Suppressor macrophage (primary cell): ENCODE data around the gene TSSK6.

ENCODE experiments used
- DNase-seq, 4 experiments: peaks; one replicate each; pipeline ENCODE4 v3.0.0-alpha.2; 2020 to 2022

The TSSK6 gene

DNA sequence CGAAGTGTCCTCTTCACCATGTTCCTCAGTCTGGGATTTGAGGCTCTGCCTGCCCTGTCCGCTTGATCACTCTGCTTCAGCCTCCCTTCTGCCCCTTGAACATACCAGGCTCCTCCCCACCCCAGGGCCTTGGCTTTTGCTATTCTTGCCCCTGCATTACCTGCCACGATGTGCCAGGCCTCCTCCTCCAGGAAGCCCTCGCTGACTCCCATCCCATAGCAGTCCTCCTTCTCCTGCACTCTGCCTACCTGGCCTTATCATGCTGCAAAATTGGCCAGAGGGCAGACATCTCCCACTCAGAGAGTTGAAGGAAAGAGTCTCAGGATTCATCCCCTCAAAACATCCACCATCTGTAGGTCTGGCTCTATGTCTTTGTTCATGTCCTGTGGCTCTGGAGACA is 15.5 kb upstream of the TSSK6 start:
- DNase-seq = no peak

DNA sequence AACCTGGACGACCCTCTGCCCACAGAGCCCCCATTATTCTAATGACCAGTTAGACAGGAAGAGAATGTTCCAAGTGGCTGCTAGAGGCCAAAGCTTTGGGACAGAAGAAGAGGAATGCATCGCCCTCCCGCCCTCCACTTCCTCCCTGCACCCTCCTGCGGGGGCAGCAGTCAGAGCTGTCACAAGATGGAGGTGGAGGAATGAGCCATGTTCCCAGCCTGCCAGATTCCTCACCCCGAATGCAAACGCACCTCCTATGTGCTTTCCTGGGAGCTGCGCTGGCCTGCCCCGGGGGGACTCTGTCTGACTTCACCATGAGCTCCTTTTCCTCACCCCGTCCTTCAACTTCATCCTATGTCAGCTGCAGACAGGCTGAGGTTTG is 15.1 kb upstream of the TSSK6 start:
- DNase-seq = peak; percentile 24 to 72 (median 54)

DNA sequence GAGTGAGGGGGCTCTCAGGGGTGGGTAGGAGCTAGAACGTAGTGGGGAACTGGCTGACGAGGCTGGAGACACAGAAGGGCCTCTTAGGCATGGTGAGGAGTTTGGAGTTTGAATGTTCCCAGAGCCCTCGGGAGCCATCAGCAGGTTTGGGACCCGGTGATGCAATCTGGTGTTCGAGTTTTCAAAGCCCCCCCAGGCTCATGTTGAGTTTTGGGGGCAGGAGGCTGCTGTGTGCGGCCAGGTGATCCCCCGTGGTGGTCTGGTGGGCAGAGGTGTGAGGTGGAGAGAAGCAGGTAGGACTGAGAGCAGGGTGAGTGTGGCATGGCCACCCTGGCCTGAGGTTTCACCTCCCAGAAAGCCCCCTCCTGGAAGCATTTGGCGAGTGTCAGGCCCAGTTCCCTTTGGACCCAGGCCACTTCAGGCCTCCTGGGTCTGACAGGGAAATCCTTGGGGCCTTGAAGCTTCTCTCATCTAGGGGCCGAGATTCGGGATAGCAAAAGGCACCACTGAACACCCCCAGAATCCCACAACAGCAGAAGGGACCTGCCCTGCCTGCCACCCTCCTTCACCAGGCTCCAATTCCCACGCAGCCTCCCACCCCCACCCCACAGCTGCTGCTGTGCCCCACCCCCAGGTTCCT is 14.6 kb upstream of the TSSK6 start:
- DNase-seq = no peak

DNA sequence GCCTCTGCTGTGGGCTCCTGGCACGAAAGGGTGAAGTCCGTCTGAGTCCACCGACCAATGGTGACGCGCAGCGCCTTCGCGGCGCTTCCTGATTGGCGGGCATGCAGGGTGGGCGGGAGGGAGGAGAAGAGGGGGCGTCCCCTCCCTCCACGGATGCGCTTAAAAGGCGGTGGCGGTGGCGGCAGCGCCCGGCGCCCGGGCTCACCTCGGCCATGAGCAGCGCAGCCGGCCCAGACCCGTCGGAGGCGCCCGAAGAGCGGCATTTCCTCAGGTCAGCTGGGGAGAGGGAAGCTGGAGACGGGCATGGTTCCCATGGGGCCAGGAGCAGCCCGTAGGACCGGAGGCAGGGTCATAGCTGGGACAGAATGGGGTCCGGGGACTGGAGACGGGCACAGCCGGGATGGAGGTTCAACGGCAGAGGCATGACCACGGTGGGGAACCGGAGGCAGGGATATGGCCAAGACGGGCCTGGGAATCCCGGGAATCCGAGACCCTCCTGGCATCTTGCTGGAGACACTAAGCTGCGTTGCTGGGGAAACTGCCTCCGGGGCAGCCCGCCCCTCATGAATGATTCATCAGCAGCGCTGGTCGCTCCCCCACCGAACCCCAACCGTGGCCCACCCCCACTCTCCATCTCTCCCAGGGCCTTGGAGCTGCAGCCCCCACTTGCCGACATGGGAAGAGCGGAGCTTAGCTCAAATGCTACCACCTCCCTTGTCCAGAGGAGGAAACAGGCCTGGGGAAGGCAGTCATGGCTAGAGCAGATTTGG is 13.6 kb upstream of the TSSK6 start, which contains the start of gene YJEFN3:
YJEFN3 (plus strand) TSS at position 191 of the 770 bp plus-strand sequence; CDS start at position 213, 22 bp downstream.
- no peak for DNase-seq

DNA sequence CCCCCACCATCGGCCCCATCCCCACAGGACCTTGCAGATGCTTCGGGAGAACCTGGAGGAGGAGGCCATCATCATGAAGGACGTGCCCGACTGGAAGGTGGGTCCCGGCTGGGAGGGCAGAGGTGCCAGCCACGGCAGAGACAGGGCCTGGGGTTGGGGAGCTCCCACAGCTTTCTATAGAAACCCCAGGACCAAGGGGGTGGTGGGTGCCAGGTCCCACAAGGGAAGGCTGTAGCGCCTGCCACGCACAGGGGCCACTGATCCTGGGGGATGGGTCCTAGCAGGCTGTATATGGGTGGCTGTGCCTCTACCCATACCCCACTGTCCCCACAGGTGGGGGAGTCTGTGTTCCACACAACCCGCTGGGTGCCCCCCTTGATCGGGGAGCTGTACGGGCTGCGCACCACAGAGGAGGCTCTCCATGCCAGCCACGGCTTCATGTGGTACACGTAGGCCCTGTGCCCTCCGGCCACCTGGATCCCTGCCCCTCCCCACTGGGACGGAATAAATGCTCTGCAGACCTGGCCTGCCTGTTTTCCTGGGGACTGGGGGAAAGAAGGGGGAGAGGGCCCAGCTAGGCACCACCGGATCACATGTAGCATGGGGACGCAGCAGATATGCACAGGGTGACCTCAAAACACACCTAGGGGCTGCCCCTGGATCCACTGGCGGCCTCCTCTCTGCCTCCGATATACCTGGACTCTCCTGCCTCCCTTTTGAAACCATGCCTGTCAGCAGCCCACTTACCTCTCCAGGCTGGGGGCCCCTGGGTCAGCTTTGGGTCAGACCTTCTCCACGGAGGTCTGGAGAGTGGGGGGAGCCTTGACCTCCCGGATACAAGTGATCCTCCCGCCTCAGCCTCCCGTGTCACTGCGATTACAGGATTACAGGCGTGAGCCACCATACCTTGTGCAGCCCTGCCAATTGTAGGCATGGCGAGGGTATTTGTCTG is 12.6 kb upstream of the TSSK6 start:
- DNase-seq = no peak

DNA sequence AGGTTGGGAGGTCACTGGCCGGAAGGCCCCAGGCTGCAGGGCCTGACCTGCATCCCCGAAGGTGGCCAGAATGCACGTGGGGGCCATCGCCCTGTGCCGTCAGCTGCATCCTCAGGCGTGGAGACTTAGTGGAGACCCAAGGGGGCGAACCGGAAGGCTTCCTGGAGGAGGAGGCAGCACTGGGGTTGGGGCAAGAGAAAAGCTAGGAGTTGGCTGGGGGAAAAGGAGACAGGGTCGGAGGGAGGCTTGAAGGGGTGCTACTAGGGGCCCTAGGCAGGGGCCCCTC is 12.0 kb upstream of the TSSK6 start:
- DNase-seq = no peak

DNA sequence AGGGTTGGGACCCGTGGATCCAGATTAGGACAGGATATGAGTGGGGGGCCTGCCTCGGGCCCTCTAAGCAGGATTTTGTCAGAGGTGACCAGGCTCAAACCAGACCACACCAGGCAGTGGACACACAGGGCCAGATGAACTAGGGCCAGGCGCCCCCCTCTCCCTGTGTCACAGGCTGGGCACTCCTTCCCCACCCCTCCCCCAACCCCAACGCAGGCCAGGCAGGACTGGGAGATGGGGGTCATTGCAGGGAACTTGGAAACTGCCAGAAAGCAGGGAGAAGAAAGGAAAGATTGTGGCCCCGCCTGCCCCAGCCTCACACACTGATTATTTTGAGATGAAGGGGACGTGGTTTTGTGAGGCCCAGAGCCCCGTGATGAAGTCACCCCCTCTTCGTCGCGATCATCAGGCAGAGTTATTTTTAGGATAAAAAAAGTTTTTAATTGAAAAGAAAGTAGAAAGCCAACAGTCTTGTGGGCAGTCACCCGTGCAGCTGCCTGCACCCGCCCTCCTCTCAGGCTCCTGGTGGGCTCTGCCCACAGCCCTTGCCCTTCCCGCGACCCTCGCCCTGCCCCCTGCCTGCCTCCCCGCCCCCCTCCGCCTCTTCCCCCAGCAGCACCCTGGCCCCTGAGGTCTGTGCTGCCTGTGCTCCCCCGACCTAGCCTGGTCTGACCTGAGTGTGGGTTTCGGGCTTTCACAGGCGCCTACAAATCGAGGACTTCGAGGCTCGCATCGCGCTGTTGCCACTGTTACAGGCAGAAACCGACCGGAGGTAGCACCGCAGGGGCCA is 11.4 kb upstream of the TSSK6 start:
- DNase-seq = no peak

DNA sequence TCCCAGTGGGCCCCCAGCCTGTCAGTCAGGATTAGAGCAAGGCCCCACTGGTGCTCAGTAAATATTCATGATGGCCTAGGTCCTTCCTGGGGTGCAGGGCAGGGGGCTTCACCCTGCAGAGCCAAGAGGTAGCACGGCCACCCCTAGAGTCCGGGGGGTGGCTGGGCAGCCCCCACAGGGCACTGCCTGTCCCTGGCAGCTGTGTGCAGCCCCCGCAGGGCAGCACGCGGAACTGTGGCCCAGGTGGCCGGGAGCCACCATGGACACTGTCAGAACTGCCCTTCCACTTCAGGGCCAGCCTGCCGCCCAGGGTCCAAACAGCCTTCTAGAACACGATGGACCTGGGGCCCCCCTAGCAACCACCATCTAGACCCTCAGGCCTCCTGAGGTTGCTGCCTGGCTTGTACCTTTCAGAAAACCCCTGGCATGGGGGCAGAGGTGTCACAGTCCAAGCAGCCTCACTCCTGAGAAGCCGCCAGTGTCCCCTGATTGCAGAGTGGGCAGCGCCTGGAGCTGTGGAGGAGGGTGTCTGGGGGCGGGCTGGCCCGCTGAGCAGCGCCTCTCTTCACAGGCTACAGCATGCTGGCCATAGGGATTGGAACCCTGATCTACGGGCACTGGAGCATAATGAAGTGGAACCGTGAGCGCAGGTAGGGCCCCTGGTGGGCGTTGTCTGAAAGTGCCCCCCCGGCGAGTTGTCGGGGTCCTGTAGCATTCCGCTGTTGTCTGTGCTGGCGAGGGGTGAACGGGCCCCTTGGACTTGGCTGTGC is 10.4 kb upstream of the TSSK6 start:
- DNase-seq = no peak

DNA sequence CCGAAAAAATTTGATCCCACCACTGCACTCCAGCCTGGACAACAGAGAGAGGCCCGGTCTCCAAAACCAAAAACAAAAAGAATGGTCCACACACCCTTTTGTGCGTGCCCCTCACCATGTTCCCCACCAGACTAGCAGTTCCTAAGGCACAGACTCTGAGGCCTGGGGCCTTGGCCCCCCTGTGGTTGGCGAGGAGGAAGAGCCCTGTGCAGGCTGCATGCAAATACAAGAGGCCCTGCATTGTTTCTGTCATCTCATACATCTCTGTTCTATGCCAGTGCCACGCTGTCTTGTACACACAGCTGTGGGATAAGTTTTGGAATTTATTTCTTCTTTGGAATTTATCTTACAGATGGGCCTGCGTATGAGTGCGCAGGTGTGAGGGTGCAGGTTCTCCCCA is 8.7 kb upstream of the TSSK6 start:
- DNase-seq = no peak

DNA sequence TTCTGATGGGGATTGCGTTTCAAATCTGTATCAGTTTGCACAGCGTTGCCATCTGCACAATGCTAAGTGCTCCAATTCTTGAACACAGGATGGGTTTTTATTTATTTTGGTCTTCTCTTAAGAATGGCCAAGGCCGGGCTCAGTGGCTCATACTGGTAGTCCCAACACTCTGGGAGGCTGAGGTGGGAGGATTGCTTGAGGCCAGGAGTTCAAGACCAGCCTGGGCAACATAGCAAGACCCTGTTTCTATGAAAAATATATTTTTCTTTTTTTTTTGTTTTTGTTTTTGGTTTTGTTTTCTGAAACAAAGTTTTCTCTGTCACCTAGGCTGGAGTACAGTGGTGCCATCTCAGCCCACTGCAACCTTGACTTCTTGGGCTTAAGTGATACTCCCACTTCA is 7.8 kb upstream of the TSSK6 start:
- no peak for DNase-seq

DNA sequence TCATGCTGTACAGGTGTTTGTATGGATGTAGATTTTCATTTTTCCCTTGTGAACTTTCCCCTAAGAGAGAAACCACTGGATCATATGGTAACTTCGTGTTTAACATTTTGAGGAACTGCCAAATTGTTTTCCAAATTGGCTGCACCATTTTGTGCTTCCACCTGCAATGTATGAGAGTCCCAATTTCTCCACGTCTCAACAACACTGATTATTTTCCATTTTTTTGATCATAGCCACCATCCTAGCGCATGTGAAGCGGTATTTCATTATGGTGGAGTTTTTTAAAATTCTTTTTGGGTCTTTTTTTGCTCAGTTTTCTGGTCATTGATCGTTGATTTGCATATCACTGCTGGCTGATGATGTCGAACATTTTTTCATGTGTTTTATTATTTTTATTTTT is 5.6 kb upstream of the TSSK6 start:
- no peak for DNase-seq

DNA sequence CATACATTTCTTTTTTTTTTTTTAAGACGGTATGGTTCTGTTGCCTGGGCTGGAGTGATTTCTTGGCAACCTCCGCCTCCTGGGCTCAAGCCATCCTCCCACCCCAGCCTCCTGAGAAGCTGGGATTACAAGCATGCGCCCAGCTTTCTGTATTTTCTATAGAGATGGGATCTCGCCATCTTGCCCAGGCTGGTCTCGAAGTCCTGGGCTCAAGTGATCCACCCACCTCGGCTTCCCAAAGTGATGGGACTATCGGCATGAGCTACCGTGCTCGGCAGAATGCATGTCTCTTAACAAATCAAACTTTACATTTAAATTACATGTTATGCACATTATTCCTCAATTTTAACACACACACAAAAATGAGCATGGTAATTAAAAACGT is 1.9 kb upstream of the TSSK6 start:
- no peak for DNase-seq

DNA sequence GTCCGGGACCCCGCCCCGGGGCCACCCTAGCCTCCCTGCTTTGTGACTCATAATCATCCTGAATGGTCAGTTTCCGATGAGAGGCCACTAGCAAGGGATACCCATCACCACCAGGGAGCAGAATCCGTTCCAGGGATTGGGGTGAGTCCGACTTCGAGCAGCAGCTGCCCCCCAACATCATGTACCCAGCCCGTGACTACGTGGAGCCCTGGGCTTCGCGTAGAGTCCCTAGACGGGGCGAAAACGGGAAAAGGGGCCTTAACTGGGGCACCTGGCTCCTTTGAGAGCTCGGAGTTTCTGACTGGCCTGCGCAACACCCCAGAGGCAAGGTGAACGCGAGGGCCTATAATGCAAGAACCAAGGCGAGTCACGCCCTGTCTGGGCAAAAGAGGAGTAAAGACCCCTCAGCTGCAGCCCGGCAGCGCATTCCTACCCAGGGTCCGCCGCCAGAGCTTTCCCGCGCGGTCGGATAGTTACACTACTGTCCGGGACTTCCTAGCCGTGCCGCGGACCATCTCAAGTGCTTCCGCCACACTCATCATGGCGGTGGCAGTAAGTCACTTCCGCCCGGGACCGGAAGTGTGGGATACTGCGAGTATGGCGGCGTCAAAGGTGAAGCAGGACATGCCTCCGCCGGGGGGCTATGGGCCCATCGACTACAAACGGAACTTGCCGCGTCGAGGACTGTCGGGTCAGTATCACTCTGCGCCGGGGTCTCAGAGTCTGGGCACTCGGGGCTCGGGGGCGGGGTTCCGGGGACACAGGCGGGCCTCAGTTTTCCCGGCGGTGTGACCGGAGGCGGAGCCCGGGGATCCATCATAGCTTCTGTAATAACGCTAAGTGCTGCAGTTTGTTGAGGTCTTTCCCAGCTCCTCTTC is 533 bp upstream of the TSSK6 start, which contains the start of gene NDUFA13:
NDUFA13 (plus strand) TSS at position 584 of the 878 bp plus-strand sequence; CDS start at position 598, 14 bp downstream.
- DNase-seq = peak; percentile 95 to 96 (median 96)

DNA sequence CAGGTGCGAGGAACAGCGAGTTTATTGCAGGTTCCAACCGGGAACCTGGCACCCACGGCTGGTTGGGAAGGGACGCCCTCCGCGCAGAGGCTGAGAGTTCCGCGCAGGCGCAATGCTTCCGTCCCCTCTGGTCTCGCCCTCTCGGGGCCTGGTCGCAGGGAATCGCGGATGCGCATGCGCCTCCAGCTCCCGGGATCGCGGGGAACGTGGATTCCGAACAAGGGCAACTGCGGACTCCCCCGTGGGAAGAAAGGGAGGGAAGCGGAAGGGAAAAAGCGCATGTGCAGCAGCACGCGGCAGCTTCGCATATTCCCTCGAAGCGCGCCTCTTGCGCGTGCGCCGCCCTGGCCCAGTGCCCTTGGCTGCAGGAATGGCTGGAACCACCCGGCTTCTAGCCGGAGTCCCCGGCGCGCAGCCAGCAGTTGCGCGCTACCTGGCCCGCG is 1.1 kb downstream of the TSSK6 start:
- DNase-seq = peak; percentile 16 to 65 (median 51)

DNA sequence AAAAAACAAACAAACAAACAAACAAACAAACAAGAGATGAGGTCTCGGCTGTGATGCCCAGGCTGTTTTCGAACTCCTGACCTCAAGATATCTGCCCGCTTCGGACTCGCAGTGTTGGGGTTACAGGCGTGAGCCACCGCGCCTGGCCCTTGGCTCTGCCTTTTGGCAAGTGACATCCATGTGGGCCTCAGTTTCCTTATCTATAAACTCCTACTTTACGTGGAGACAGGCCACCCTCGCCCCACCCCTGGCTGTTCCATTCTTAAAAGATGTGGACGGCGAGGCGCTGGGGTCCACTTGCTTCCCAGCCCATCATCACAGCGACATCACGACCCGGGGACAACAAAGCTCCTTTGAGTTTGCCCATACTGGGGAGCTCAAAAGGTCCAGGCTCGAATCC is 1.7 kb downstream of the TSSK6 start:
- DNase-seq = no peak

DNA sequence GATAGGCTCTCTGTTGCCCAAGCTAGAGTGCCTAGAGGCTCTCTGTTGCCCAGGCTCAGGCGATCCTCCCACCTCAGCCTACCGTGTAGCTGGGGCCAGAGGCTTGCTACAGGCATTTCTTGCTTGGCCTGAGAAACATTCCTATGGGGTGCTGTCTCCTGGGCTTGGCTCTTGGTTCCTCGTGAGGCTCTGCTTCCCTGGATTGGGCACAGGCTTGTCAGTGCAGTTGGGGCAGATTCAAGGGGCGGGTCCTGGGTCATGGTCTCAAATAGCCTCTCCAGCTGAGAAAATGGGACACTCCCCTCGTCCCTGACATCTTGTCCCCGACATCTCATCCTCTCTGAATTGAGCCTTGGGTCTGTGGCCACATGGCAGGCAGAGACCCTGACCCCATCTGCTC is 4.9 kb downstream of the TSSK6 start:
- no peak for DNase-seq

DNA sequence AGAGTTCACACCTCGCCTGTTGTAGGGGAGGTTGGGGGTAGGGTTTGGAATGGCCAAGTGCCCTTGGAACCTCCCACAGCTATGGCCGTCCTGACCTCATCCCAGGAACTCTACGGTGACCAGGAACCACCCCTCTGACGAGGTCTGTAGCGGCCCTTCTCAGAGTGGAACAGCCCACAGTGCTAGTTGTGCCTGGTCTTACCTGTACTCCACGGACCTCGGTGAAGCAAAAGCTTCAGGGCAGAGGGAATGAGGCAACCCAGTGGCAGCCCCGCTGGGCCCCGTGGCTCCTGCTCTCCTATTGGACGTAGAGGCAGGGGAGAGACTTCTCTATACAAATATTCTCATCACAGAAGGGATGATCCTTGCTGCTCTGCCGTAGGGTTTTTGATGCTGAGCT is 7.1 kb downstream of the TSSK6 start:
- DNase-seq = no peak

DNA sequence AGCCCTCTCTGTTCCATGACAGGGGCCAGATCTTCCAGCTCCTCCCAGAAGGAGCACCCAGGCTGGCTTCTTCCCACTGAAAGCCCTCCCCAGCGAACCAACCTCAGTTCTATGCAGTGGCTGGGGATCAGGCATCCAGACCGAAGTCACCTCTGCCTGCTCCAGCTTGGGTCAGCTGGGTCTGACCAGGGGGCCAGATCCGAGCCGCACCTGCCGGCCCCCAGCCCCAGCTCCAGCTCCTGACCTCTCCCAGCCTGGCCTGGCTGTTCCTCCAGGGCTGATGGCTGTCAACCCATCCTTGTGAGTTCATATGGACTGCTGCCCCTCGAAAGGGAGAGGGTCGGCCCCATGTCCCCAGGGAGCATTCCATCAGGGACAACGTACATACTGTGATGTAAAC is 8.0 kb downstream of the TSSK6 start:
- no peak for DNase-seq

DNA sequence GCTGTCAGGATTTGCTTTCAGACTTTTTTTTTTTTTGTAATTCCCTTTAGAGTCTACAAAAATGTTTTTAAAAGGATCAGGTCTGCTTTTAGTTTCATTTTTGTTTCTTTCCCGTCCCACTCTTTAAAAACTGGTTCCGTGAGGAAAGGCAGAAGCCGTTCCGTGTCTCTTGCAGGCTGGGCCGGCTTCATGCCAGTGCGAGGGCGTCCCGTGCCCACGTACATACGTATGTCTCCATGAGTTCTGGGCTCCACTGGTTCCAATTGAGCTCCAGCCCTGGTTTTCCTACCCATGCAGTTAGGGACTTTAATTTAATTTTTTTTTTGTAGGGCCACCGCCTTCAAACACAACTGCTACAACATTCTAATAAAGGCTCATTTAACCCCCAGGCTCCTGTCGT is 8.8 kb downstream of the TSSK6 start:
- no peak for DNase-seq

DNA sequence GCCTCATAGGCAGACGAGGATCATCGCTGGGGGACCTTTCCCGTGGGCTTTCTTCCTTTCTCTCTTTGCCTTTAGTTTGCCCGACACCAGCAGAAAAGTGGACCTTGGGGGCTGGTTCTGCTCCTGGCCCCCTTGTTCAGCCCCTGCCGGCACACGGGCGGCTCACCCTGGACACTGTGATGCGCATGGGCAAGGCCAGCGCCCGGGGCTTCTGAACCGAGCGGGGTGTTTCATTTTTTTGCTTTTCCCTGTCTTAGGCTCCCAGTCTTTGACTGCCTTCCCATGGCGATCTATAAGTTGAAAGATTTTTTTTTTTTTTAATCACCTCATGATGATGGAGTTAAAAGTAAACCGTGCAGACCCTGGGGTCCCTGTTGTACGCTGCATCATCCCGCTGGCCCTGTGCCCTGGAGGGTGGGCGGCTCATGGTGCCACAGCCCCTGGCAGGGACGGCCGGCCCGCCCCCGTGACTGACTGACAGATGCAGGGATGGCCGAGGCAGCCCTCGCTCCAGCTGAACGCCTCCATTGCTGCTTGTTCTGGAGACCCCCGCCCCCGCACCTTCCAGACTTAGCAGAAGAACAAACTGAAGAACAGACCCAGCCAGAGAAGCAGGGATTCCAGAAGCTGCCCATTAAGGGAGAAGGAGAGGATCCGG is 9.6 kb downstream of the TSSK6 start:
- no peak for DNase-seq
